Transverse colon (tissue), 4 donors: ENCODE measurements around the gene SPRR2F. TPM values are rescaled to one million over a fixed set of nuclear protein-coding genes. Genes with fewer than 3 reads are reported as not detected.
"Not testable (repeated sequence)": the region's sequence is repeated elsewhere in the genome, so short reads cannot be mapped to it uniquely, and the experiment has no call there.

Source experiments
- DNase-seq: peaks from one replicate; pipeline ENCODE4 v3.0.0-alpha.2; 2019
- H3K27ac ChIP-seq, 4 donors: fragments of 200-600 bp; sonication (generic); 2 replicates each; pipeline ENCODE4 v1.5.1; 2016 to 2018; ENCODE audit warnings: inconsistent platforms in 4 of 4
- H3K27me3 ChIP-seq: fragments of 200-600 bp; sonication (generic); 2 replicates; pipeline ENCODE4 v1.5.1; 2017; ENCODE audit warnings: inconsistent platforms
- H3K36me3 ChIP-seq, 4 donors: fragments of 200-600 bp; sonication (generic); 2 replicates each; pipeline ENCODE4 v1.5.1; 2017 to 2019; ENCODE audit warnings: inconsistent platforms in 4 of 4
- H3K4me1 ChIP-seq, 4 donors: fragments of 200-600 bp; sonication (generic); 2 replicates each; pipeline ENCODE4 v1.5.1; 2017 to 2020; ENCODE audit warnings: inconsistent platforms in 4 of 4
- H3K4me3 ChIP-seq, 4 donors: fragments of 200-600 bp; sonication (generic); 1 replicate in 1 of 4; 2 replicates in 3 of 4; pipeline versions ENCODE4 v1.5.1 to v1.6.1; 2017 to 2019; ENCODE audit warnings: inconsistent platforms in 4 of 4
- H3K9me3 ChIP-seq, 2 donors: fragments of 200-600 bp; sonication (generic); 2 replicates each; pipeline ENCODE4 v1.5.1; 2017 to 2019; ENCODE audit warnings: inconsistent platforms in 2 of 2
- CTCF ChIP-seq, 5 experiments: fragments of 200-600 bp in 3 of 5; fragments of 450-650 bp in 2 of 5; sonication (generic) in 3 of 5; IDR thresholded peaks; 1 replicate in 2 of 5; 2 replicates in 3 of 5; pipeline ENCODE4 v1.5.1; 2016 to 2017; ENCODE audit warnings: antibody characterized with exemption in 5 of 5, inconsistent platforms in 3 of 5, mild to moderate bottlenecking in 2 of 5, moderate library complexity in 1 of 5
- EP300 ChIP-seq: sonication (generic); formaldehyde crosslinking; IDR thresholded peaks from one replicate; pipeline ENCODE4 v1.6.1; 2017; ENCODE audit warnings: antibody characterized with exemption, low read depth
- POLR2A ChIP-seq: fragments of 450-650 bp; IDR thresholded peaks from one replicate; pipeline ENCODE4 v1.6.1; 2016; ENCODE audit warnings: antibody characterized with exemption, mild to moderate bottlenecking, moderate library complexity
- POLR2AphosphoS5 ChIP-seq, 3 donors: sonication (generic); formaldehyde crosslinking; IDR thresholded peaks; one replicate each; pipeline ENCODE4 v1.6.1; 2016; ENCODE audit warnings: antibody characterized with exemption in 3 of 3
- WGBS, 2 donors: methylation state at CpG; one replicate each; pipeline ENCODE4 v1.1.5; 2018; ENCODE audit warnings: low coverage in 1 of 2; 5-methylcytosine and 5-hydroxymethylcytosine counted together
- in situ Hi-C, 4 donors: fragments of 200-750 bp; cut with MboI; loops; one replicate each; pipeline versions ENCODE4 v1.15.0 to v1.15.1; 2017; ENCODE audit warnings: low sequenced_read_pairs in 3 of 4, low pct_ligation_motif_present in 1 of 4, low pct_unique_long_range_greater_than_20kb in 1 of 4
- intact Hi-C: fragments of 100-400 bp; cut with DNase I; formaldehyde crosslinking; loops from one replicate; pipeline ENCODE4 v1.15.1; 2023; ENCODE audit warnings: low total_unique reads
- total RNA-seq, 4 donors: library from RNA; depleted of rRNA; stranded (reverse); fragments of >200 nt; gene quantifications; one replicate each; pipeline ENCODE4 v1.1.0, GENCODE V29; 2016

SPRR2F gene
- total RNA-seq, 4 donors from 2014 or later, result not detected

GRCh38 chr1:153141377-153141776 lies 28.1 kb upstream of the SPRR2F start:
- intact Hi-C loops, result no loop called here
- 75 to 83% methylated on average over 3 of the region's 3 CpGs for WGBS, 2 donors
- Histone ChIP-seq H3K27ac (no peak overlapping the region), H3K36me3 (no peaks in the 10 kb centered on the region), H3K4me1 (no peaks in the 10 kb centered on the region), H3K4me3 (no peak overlapping the region), H3K9me3 (no peaks in the 10 kb centered on the region), H3K27me3 (no peaks in the 10 kb centered on the region)
- in situ Hi-C loops, result no loop called here
- DNase-seq, result no peak
- TF ChIP-seq CTCF (IDR thresholded peaks at IDR 0.05) (no peak), POLR2A (no peak), POLR2AphosphoS5 (IDR thresholded peaks at IDR 0.05) (no peak), EP300 (no peak)

GRCh38 chr1:153140484-153140883 lies 27.2 kb upstream of the SPRR2F start:
- Histone ChIP-seq H3K4me1 (no peaks in the 10 kb centered on the region), H3K9me3 (no peaks in the 10 kb centered on the region), H3K36me3 (no peaks in the 10 kb centered on the region), H3K4me3 (no peak overlapping the region), H3K27ac (no peak overlapping the region), H3K27me3 (no peaks in the 10 kb centered on the region)
- 38 to 73% methylated on average over 1 to 3 of the region's 3 CpGs for WGBS, 2 donors
- in situ Hi-C loops, result no loop called here
- DNase-seq, result no peak
- TF ChIP-seq CTCF (IDR thresholded peaks at IDR 0.05) (no peak), EP300 (no peak), POLR2A (no peak), POLR2AphosphoS5 (IDR thresholded peaks at IDR 0.05) (no peak)
- intact Hi-C loops, result no loop called here

DNA sequence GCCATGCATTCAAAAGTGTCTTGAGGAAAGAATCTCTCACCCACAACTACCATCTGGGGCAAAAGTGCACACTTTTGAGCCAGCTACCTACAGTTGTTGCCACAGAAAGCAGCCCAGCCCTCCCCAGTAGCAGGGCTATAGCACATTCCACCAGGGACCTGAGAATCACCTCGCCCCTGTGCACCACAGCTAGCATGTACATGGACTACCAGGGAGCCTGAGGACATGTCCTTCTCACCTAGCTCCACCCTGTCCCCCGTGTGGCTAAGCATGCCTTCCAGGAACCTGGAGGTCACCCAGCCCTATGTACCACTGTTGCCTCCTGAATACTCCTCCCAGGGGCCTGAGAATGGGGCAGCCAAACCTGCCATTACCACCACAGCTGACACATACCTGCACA lies 20.4 kb upstream of the SPRR2F start:
- 90% methylated on average over 1 of the region's 2 CpGs; no CpG with 5 or more reads in 1 of the 2 donors for WGBS, 2 donors
- no peak overlapping the region for H3K4me3 ChIP-seq
- DNase-seq, result no peak
- in situ Hi-C loops (no loop called here), intact Hi-C loops (no loop called here)
- H3K27ac ChIP-seq, result no peak overlapping the region
- TF ChIP-seq CTCF (IDR thresholded peaks at IDR 0.05), result no peak
- TF ChIP-seq POLR2AphosphoS5 (IDR thresholded peaks at IDR 0.05), result no peak
- no peak for TF ChIP-seq EP300
- TF ChIP-seq POLR2A, result no peak
- no peaks in the 10 kb centered on the region for H3K36me3 ChIP-seq
- no peaks in the 10 kb centered on the region for H3K27me3 ChIP-seq
- no peaks in the 10 kb centered on the region for H3K4me1 ChIP-seq
- no peaks in the 10 kb centered on the region for H3K9me3 ChIP-seq

GRCh38 chr1:153133267-153133666 lies 20.0 kb upstream of the SPRR2F start:
- TF ChIP-seq POLR2A, result no peak
- DNase-seq, result no peak
- WGBS, 2 donors, result 81% methylated on average over 1 of the region's 1 CpG; no CpG with 5 or more reads in 1 of the 2 donors
- H3K4me1 ChIP-seq, result no peaks in the 10 kb centered on the region
- H3K4me3 ChIP-seq, result no peak overlapping the region
- H3K9me3 ChIP-seq, result no peaks in the 10 kb centered on the region
- H3K27me3 ChIP-seq, result no peaks in the 10 kb centered on the region
- intact Hi-C loops (no loop called here), in situ Hi-C loops (no loop called here)
- no peaks in the 10 kb centered on the region for H3K36me3 ChIP-seq
- no peak overlapping the region for H3K27ac ChIP-seq

DNA sequence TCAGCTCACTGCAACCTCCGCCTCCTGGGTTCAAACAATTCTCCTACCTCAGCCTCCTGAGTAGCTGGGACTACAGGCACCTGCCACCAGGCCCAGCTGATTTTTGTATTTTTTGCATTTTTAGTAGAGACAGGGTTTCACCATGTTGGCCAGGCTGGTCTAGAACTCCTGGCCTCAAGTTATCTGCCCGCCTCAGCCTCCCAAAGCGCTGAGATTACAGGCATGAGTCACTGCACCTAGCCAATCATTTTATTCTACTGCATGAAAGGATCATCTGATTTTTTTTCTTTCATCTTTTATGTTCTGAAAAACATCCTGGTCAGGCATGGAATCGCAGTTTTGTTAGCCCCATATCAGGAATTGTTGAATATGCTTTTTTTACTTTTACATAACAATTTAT lies 15.4 kb upstream of the SPRR2F start:
- in situ Hi-C loops, H3K36me3 ChIP-seq, DNase-seq, H3K9me3 ChIP-seq, intact Hi-C loops, H3K4me1 ChIP-seq, H3K4me3 ChIP-seq, H3K27me3 ChIP-seq, H3K27ac ChIP-seq: not testable (repeated sequence)
- WGBS, 2 donors, result 80 to 89% methylated on average over 3 to 4 of the region's 4 CpGs
